ENCODE measurements around the gene RRP12. TPM values are rescaled to one million over a fixed set of nuclear protein-coding genes. Genes with fewer than 3 reads are reported as not detected.
"Not testable (repeated sequence)": the region's sequence is repeated elsewhere in the genome, so short reads cannot be mapped to it uniquely, and the experiment has no call there.

RRP12 gene
- total and polyA plus RNA-seq, 7 experiments from 2014 or later = 10.6 to 197 (median 25.1) TPM

- CTCF ChIA-PET = interaction anchor here (0.6 to 7.6 kb wide), 3 partner anchors 49 to 74 kb away, joined by 3 to 83 read pairs (median 4); no protein-coding TSS in a partner anchor
Measured at GRCh38 chr10:97353945-97354344, 47.2 kb downstream of the RRP12 start.

GRCh38 chr10:97349752-97350513, 51.2 kb downstream of the RRP12 start:
- H3K4me1 Mint-ChIP-seq = no peaks in the 10 kb centered on the region
- Histone ChIP-seq H3K27me3 (ENCODE audit: control insufficient read depth in 2 of 2, insufficient read depth in 2 of 2, low read length in 2 of 2) (no peaks in the 10 kb centered on the region), H3K36me3 (ENCODE audit: control insufficient read depth in 2 of 3, insufficient read depth in 3 of 3, low read length in 3 of 3) (no peaks in the 10 kb centered on the region), H3K4me1 (ENCODE audit: control insufficient read depth in 2 of 2, insufficient read depth in 2 of 2, low read length in 2 of 2) (no peaks in the 10 kb centered on the region), H3K27ac (ENCODE audit: low read depth, low read length) (no peak overlapping the region), H3K4me3 (ENCODE audit: low read length) (no peak overlapping the region), H3K9me3 (ENCODE audit: control insufficient read depth in 2 of 3, low read length in 3 of 3) (no peaks in the 10 kb centered on the region)
- ChIA-PET CTCF (interaction anchor here (0.7 to 1.1 kb wide), 2 partner anchors 30 to 71 kb away, joined by 3 to 4 read pairs; no protein-coding TSS in a partner anchor), POLR2A (no interaction called here)
- ATAC-seq (no peak), DNase-seq (no peak)
- no peaks in the 10 kb centered on the region for H3K36me3 Mint-ChIP-seq
- peak overlapping the region in 1 of 9 donors; percentile 25 for H3K27ac Mint-ChIP-seq
- H3K27me3 Mint-ChIP-seq = no peaks in the 10 kb centered on the region
- H3K9me3 Mint-ChIP-seq = no peaks in the 10 kb centered on the region
- intact Hi-C loops (cut with micrococcal nuclease) = no loop called here
- H3K4me3 Mint-ChIP-seq = no peak overlapping the region

More at GRCh38 chr10:97353945-97354344, 47.2 kb downstream of the RRP12 start:
- no peaks in the 10 kb centered on the region for H3K9me3 ChIP-seq (ENCODE audit: control insufficient read depth in 2 of 3, low read length in 3 of 3)
- intact Hi-C loops (cut with micrococcal nuclease) = loop anchor here (2.0 kb wide), 1 partner anchor 75 kb away; no protein-coding TSS in a partner anchor
- H3K27me3 ChIP-seq (ENCODE audit: control insufficient read depth in 2 of 2, insufficient read depth in 2 of 2, low read length in 2 of 2) = no peaks in the 10 kb centered on the region
- peaks cover 0 to 12% (median 10%) of the 10 kb centered on the region in 5 donors for H3K36me3 Mint-ChIP-seq
- POLR2A ChIA-PET = interaction anchor here (0.5 kb wide), 1 partner anchor 23 kb away, joined by 4 read pairs; no protein-coding TSS in a partner anchor
- DNase-seq (no peak), ATAC-seq (peak; percentile 69)
- H3K27me3 Mint-ChIP-seq = no peaks in the 10 kb centered on the region
- peaks cover 0 to 11% (median 0%) of the 10 kb centered on the region in 7 donors for H3K4me1 Mint-ChIP-seq
- no peaks in the 10 kb centered on the region for H3K9me3 Mint-ChIP-seq
- no peak overlapping the region for H3K4me3 ChIP-seq (ENCODE audit: low read length)
- no peaks in the 10 kb centered on the region for H3K4me1 ChIP-seq (ENCODE audit: control insufficient read depth in 2 of 2, insufficient read depth in 2 of 2, low read length in 2 of 2)
- no peak overlapping the region for H3K27ac ChIP-seq (ENCODE audit: low read depth, low read length)
- peak overlapping the region in 1 of 9 donors; percentile 20 for H3K27ac Mint-ChIP-seq
- no peak overlapping the region for H3K4me3 Mint-ChIP-seq
- H3K36me3 ChIP-seq (ENCODE audit: control insufficient read depth in 2 of 3, insufficient read depth in 3 of 3, low read length in 3 of 3) = peaks cover 0 to 20% (median 0%) of the 10 kb centered on the region in 3 experiments

- Mint-ChIP-seq H3K27ac (no peak overlapping the region), H3K9me3 (no peaks in the 10 kb centered on the region), H3K4me1 (no peaks in the 10 kb centered on the region), H3K4me3 (no peak overlapping the region), H3K27me3 (peaks cover 0 to 9% (median 0%) of the 10 kb centered on the region in 5 donors), H3K36me3 (peaks cover 0 to 4% (median 0%) of the 10 kb centered on the region in 5 donors)
- POLR2A ChIA-PET = no interaction called here
- H3K9me3 ChIP-seq (ENCODE audit: control insufficient read depth in 2 of 3, low read length in 3 of 3) = no peaks in the 10 kb centered on the region
- H3K27me3 ChIP-seq (ENCODE audit: control insufficient read depth in 2 of 2, insufficient read depth in 2 of 2, low read length in 2 of 2) = no peaks in the 10 kb centered on the region
- CTCF ChIA-PET = no interaction called here
- intact Hi-C loops (cut with micrococcal nuclease) = no loop called here
- ATAC-seq (no peak), DNase-seq (no peak)
- no peaks in the 10 kb centered on the region for H3K36me3 ChIP-seq (ENCODE audit: control insufficient read depth in 2 of 3, insufficient read depth in 3 of 3, low read length in 3 of 3)
- H3K4me1 ChIP-seq (ENCODE audit: control insufficient read depth in 2 of 2, insufficient read depth in 2 of 2, low read length in 2 of 2) = no peaks in the 10 kb centered on the region
- H3K27ac ChIP-seq (ENCODE audit: low read depth, low read length) = no peak overlapping the region
- no peak overlapping the region for H3K4me3 ChIP-seq (ENCODE audit: low read length)
Measured at GRCh38 chr10:97347317-97347716, 53.8 kb downstream of the RRP12 start.

GRCh38 chr10:97343664-97344063, 57.5 kb downstream of the RRP12 start:
- H3K27ac ChIP-seq (ENCODE audit: low read depth, low read length); ATAC-seq; H3K36me3 ChIP-seq (ENCODE audit: control insufficient read depth in 2 of 3, insufficient read depth in 3 of 3, low read length in 3 of 3); DNase-seq; H3K4me1 ChIP-seq (ENCODE audit: control insufficient read depth in 2 of 2, insufficient read depth in 2 of 2, low read length in 2 of 2); H3K4me1 Mint-ChIP-seq; H3K9me3 Mint-ChIP-seq; H3K27me3 ChIP-seq (ENCODE audit: control insufficient read depth in 2 of 2, insufficient read depth in 2 of 2, low read length in 2 of 2); intact Hi-C loops (cut with micrococcal nuclease); H3K9me3 ChIP-seq (ENCODE audit: control insufficient read depth in 2 of 3, low read length in 3 of 3); H3K27ac Mint-ChIP-seq; H3K4me3 ChIP-seq (ENCODE audit: low read length); H3K4me3 Mint-ChIP-seq; H3K36me3 Mint-ChIP-seq: not testable (repeated sequence)
- POLR2A ChIA-PET = interaction anchor here (0.7 kb wide), 1 partner anchor 9 kb away, joined by 3 read pairs; the partner anchor contains the start of gene FRAT2
- CTCF ChIA-PET = interaction anchor here (0.6 to 1.1 kb wide), 2 partner anchors 15 to 145 kb away, joined by 3 to 4 read pairs; no protein-coding TSS in a partner anchor
- peaks cover 0 to 27% (median 0%) of the 10 kb centered on the region in 5 donors for H3K27me3 Mint-ChIP-seq

GRCh38 chr10:97341416-97341815, 59.7 kb downstream of the RRP12 start:
- Histone ChIP-seq H3K9me3 (ENCODE audit: control insufficient read depth in 2 of 3, low read length in 3 of 3) (no peaks in the 10 kb centered on the region), H3K36me3 (ENCODE audit: control insufficient read depth in 2 of 3, insufficient read depth in 3 of 3, low read length in 3 of 3) (no peaks in the 10 kb centered on the region), H3K27ac (ENCODE audit: low read depth, low read length) (no peak overlapping the region), H3K4me3 (ENCODE audit: low read length) (no peak overlapping the region), H3K27me3 (ENCODE audit: control insufficient read depth in 2 of 2, insufficient read depth in 2 of 2, low read length in 2 of 2) (no peaks in the 10 kb centered on the region), H3K4me1 (ENCODE audit: control insufficient read depth in 2 of 2, insufficient read depth in 2 of 2, low read length in 2 of 2) (no peaks in the 10 kb centered on the region)
- peaks cover 0 to 4% (median 0%) of the 10 kb centered on the region in 5 donors for H3K36me3 Mint-ChIP-seq
- CTCF ChIA-PET = no interaction called here
- DNase-seq (no peak), ATAC-seq (no peak)
- H3K4me1 Mint-ChIP-seq = peaks cover 0 to 4% (median 0%) of the 10 kb centered on the region in 7 donors
- H3K27ac Mint-ChIP-seq = peak overlapping the region in 1 of 9 donors; percentile 63
- H3K27me3 Mint-ChIP-seq = peaks cover 0 to 48% (median 0%) of the 10 kb centered on the region in 5 donors
- POLR2A ChIA-PET = no interaction called here
- H3K9me3 Mint-ChIP-seq = no peaks in the 10 kb centered on the region
- H3K4me3 Mint-ChIP-seq = no peak overlapping the region
- intact Hi-C loops (cut with micrococcal nuclease) = no loop called here

GRCh38 chr10:97338041-97338440, 63.1 kb downstream of the RRP12 start:
- Histone ChIP-seq H3K4me3 (ENCODE audit: low read length) (no peak overlapping the region), H3K27ac (ENCODE audit: low read depth, low read length) (no peak overlapping the region), H3K4me1 (ENCODE audit: control insufficient read depth in 2 of 2, insufficient read depth in 2 of 2, low read length in 2 of 2) (peaks cover 3 to 4% of the 10 kb centered on the region in 2 donors), H3K27me3 (ENCODE audit: control insufficient read depth in 2 of 2, insufficient read depth in 2 of 2, low read length in 2 of 2) (no peaks in the 10 kb centered on the region), H3K9me3 (ENCODE audit: control insufficient read depth in 2 of 3, low read length in 3 of 3) (no peaks in the 10 kb centered on the region), H3K36me3 (ENCODE audit: control insufficient read depth in 2 of 3, insufficient read depth in 3 of 3, low read length in 3 of 3) (peaks cover 0 to 5% (median 0%) of the 10 kb centered on the region in 3 experiments)
- no peak for ATAC-seq
- intact Hi-C loops (cut with micrococcal nuclease) = loop anchor here (5.0 to 10.0 kb wide), 2 partner anchors 506 to 753 kb away; partner anchors contain the start of genes LCOR (in 1 of the 2) and TM9SF3 (in 1 of the 2)
- Mint-ChIP-seq H3K27me3 (peaks cover 0 to 51% (median 0%) of the 10 kb centered on the region in 5 donors), H3K4me3 (no peak overlapping the region), H3K27ac (no peak overlapping the region), H3K36me3 (peaks cover 0 to 4% (median 0%) of the 10 kb centered on the region in 5 donors), H3K9me3 (no peaks in the 10 kb centered on the region), H3K4me1 (peaks cover 6 to 18% (median 10%) of the 10 kb centered on the region in 7 donors)
- no peak for DNase-seq
- POLR2A ChIA-PET = no interaction called here
- CTCF ChIA-PET = no interaction called here

Data from naive thymus-derived CD4-positive, alpha-beta T cell (primary cell).